Endothelial cell of umbilical vein (primary cell): ENCODE results near the gene RBM38. TPM values are rescaled to one million over a fixed set of nuclear protein-coding genes. Genes with fewer than 3 reads are reported as not detected.

ENCODE experiments used
- BruUV-seq: library from RNA; stranded (reverse); fragments of 400-500 nt; replicated peaks from 2 replicates; lab custom pipeline; 2021; lab: Mats Ljungman, UMichigan
- CTCF ChIA-PET: fragments of 300-600, 350-600 bp; sonication (Branson Sonifier 250); formaldehyde crosslinking; loops from one replicate; lab custom pipeline; 2021; ENCODE audit warnings: antibody characterized with exemption, inconsistent platforms; lab: Charles Lee
- POLR2A ChIA-PET: fragments of 300-600, 350-600 bp; sonication (Branson Sonifier 250); formaldehyde crosslinking; loops from one replicate; lab custom pipeline; 2021; ENCODE audit warnings: antibody characterized with exemption, inconsistent platforms; lab: Charles Lee
- DNase-seq: peaks from one replicate; pipeline ENCODE4 v3.0.0-alpha.2; 2011; ENCODE audit warnings: low read depth, low spot score
- FAIRE-seq: peaks from 2 replicates; lab custom pipeline; 2011; peaks lifted over from hg19 to GRCh38; lab: Jason Lieb, UNC
- H2AFZ ChIP-seq: 2 replicates; pipeline ENCODE4 v1.6.0; 2012; ENCODE audit warnings: low read depth, low read length, control low read depth, inconsistent platforms
- H3K27ac ChIP-seq: 2 replicates; pipeline ENCODE4 v1.5.1; 2011; ENCODE audit warnings: low read depth, mild to moderate bottlenecking, control low read depth, low read length, moderate library complexity; ENCODE audit not compliant: insufficient read depth
- H3K27me3 ChIP-seq, 2 experiments: 2 replicates each; pipeline versions ENCODE4 v1.6.0 to v1.6.1; 2011; ENCODE audit warnings: low read length in 2 of 2, mixed read lengths in 1 of 2; ENCODE audit not compliant: control insufficient read depth in 2 of 2, insufficient read depth in 2 of 2
- H3K36me3 ChIP-seq, 2 experiments: 2 replicates in 1 of 2; 3 replicates in 1 of 2; pipeline ENCODE4 v1.5.1; 2011; ENCODE audit warnings: low read length in 2 of 2, mild to moderate bottlenecking in 1 of 2, moderate library complexity in 1 of 2; ENCODE audit not compliant: control insufficient read depth in 2 of 2, insufficient read depth in 2 of 2; ENCODE audit errors: extremely low read depth in 1 of 2
- H3K4me1 ChIP-seq: 3 replicates; pipeline ENCODE4 v1.5.1; 2011; ENCODE audit warnings: mild to moderate bottlenecking, low read length; ENCODE audit not compliant: control insufficient read depth, insufficient read depth; ENCODE audit errors: extremely low read depth
- H3K4me2 ChIP-seq: 2 replicates; pipeline ENCODE4 v1.6.1; 2011; ENCODE audit warnings: low read length, control low read depth, mixed read lengths; ENCODE audit not compliant: insufficient read depth
- H3K4me3 ChIP-seq, 3 experiments: fragments of 200-600 bp in 1 of 3; sonication (generic), shearing (Covaris generic) in 1 of 3; replicated peaks in 1 of 3; 2 replicates each; pipeline ENCODE4 v1.5.1; 2011 to 2016; ENCODE audit warnings: control low read depth in 3 of 3, low read length in 3 of 3, mild to moderate bottlenecking in 2 of 3, inconsistent platforms in 1 of 3, low read depth in 1 of 3, moderate library complexity in 1 of 3; ENCODE audit not compliant: insufficient read depth in 1 of 3
- H3K79me2 ChIP-seq: 2 replicates; pipeline ENCODE4 v1.6.0; 2012; ENCODE audit warnings: low read length, inconsistent platforms; ENCODE audit not compliant: control insufficient read depth, insufficient read depth
- H3K9ac ChIP-seq: replicated peaks from 2 replicates; pipeline ENCODE3; 2011; ENCODE audit warnings: low read length, control low read depth; ENCODE audit not compliant: insufficient read depth; ENCODE audit errors: extremely low read depth
- H3K9me1 ChIP-seq: replicated peaks from 3 replicates; pipeline ENCODE4 v1.6.0; 2011; ENCODE audit warnings: mild to moderate bottlenecking, low read length; ENCODE audit not compliant: control insufficient read depth, insufficient read depth; ENCODE audit errors: extremely low read depth
- H3K9me3 ChIP-seq: replicated peaks from 2 replicates; pipeline ENCODE4 v1.5.1; 2012; ENCODE audit warnings: low read length, inconsistent platforms; ENCODE audit not compliant: control insufficient read depth, insufficient read depth
- H4K20me1 ChIP-seq: replicated peaks from 2 replicates; pipeline ENCODE3; 2011; ENCODE audit warnings: mild to moderate bottlenecking, low read length; ENCODE audit not compliant: control insufficient read depth, insufficient read depth; ENCODE audit errors: extremely low read depth
- CTCF ChIP-seq, 2 donors: IDR thresholded peaks; 1 replicate in 1 of 2; 2 replicates in 1 of 2; pipeline ENCODE4 v1.5.1; 2011; ENCODE audit warnings: low read length in 2 of 2, mild to moderate bottlenecking in 2 of 2, moderate library complexity in 2 of 2, control low read depth in 1 of 2, inconsistent platforms in 1 of 2, low read depth in 1 of 2; ENCODE audit not compliant: insufficient read depth in 1 of 2; ENCODE audit errors: extremely low read depth in 1 of 2
- EZH2 ChIP-seq: IDR thresholded peaks from 2 replicates; pipeline ENCODE4 v1.6.1; 2012; ENCODE audit warnings: borderline replicate concordance, low read depth, mild to moderate bottlenecking, moderate library complexity, low read length, inconsistent platforms; ENCODE audit not compliant: severe bottlenecking
- FOS ChIP-seq: IDR thresholded peaks from 2 replicates; pipeline ENCODE4 v1.6.1; 2011; ENCODE audit warnings: mild to moderate bottlenecking, low read length, moderate library complexity, borderline replicate concordance; ENCODE audit not compliant: insufficient read depth
- GATA2 ChIP-seq: IDR thresholded peaks from 2 replicates; pipeline ENCODE4 v1.7.0; 2011; ENCODE audit warnings: low read depth, mild to moderate bottlenecking, moderate library complexity, mixed read lengths, low read length; ENCODE audit not compliant: insufficient read length, insufficient read depth
- JUN ChIP-seq: IDR thresholded peaks from 2 replicates; pipeline ENCODE4 v1.6.1; 2011; ENCODE audit warnings: borderline replicate concordance, low read depth; ENCODE audit not compliant: insufficient read length, insufficient read depth
- MAX ChIP-seq: IDR thresholded peaks from 2 replicates; pipeline ENCODE4 v1.6.1; 2011; ENCODE audit not compliant: insufficient read depth, insufficient read length
- MYC ChIP-seq: IDR thresholded peaks from one replicate; pipeline ENCODE4 v1.6.1; 2011; ENCODE audit warnings: mild to moderate bottlenecking, low read depth, low read length
- POLR2A ChIP-seq: IDR thresholded peaks from 2 replicates; pipeline ENCODE4 v1.6.1; 2012; ENCODE audit warnings: low read depth, mild to moderate bottlenecking, control low read depth, low read length
- POLR2AphosphoS5 ChIP-seq: IDR thresholded peaks from 2 replicates; pipeline ENCODE4 v1.6.1; 2012; ENCODE audit warnings: low read depth, mild to moderate bottlenecking, control low read depth, low read length, moderate library complexity; ENCODE audit not compliant: insufficient read depth
- dilution Hi-C: fragments of 300-500 bp; cut with MboI; formaldehyde crosslinking; loops from one replicate; pipeline ENCODE4 v1.15.0; 2019; ENCODE audit warnings: low sequenced_read_pairs; ENCODE audit not compliant: extremely low pct_ligation_motif_present
- intact Hi-C: fragments of 100-400 bp; cut with micrococcal nuclease; formaldehyde crosslinking; loops from one replicate; pipeline ENCODE4 v1.10.0; 2022
- polyA plus RNA-seq, 4 experiments: library from polyadenylated mRNA; depleted of rRNA in 3 of 4; stranded (reverse) in 3 of 4; unstranded in 1 of 4; fragments of >200 nt; gene quantifications; 2 replicates each; pipeline versions ENCODE4 v1.2.1 to v1.2.3, GENCODE V29; 2011 to 2012; ENCODE audit warnings: missing spikeins in 1 of 4
- total RNA-seq: library from RNA; stranded (reverse); gene quantifications from 2 replicates; pipeline ENCODE4 v1.2.3, GENCODE V29; 2021

RBM38 gene
- total and polyA plus RNA-seq, 2 donors (not counting 3 experiments of a cell fraction or from before 2014, with no cell fraction given), result 22.1 to 37.4 TPM

DNA sequence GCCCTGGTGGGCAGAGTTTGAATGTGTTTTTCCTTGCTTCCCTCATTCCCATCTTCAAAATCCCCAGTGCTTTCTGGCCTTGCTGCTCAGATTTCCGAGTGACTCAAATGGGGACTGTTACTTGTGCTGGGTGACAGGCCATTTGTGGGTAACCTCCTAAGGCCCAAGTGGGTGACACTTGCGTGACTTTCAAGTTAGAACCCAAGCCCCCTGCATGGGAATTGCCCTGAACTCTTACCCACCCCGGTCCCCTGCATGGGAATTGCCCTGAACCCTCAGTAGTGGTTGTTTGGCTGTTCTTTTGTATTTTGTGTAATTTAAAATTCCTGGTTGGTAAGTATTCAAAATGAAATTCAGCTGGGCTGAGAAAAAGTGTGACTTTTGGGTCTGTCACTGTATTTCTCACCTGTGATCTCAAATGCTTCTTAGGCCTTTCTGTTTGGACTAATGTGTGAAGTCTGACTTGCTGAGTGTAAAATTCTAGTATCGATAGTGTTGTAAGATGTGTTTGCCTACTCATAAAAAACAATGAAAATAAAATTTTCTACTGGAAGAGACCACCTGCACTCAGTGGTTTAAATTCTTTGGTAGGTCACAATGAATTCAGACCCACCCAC lies 12.4 kb upstream of the RBM38 start:
- H3K27ac ChIP-seq, result no peak overlapping the region
- H3K79me2 ChIP-seq, result no peaks in the 10 kb centered on the region
- no peaks in the 10 kb centered on the region for H3K4me1 ChIP-seq
- H3K36me3 ChIP-seq, result peaks cover 9 to 28% of the 10 kb centered on the region in 2 experiments
- no peaks in the 10 kb centered on the region for H3K9me1 ChIP-seq
- no peaks in the 10 kb centered on the region for H4K20me1 ChIP-seq
- ChIA-PET POLR2A (no interaction called here), CTCF (interaction anchor here (0.7 to 7.3 kb wide), 4 partner anchors 12 to 120 kb away, joined by 3 to 86 read pairs (median 9); partner anchors contain the start of gene RBM38)
- FAIRE-seq, result no peak
- H3K9me3 ChIP-seq, result no peaks in the 10 kb centered on the region
- no peak overlapping the region for H2AFZ ChIP-seq
- intact Hi-C loops, result no loop called here
- H3K4me3 ChIP-seq, result no peak overlapping the region
- no peak overlapping the region for H3K4me2 ChIP-seq
- TF ChIP-seq MAX (no peak), POLR2A (no peak), EZH2 (no peak), FOS (no peak), GATA2 (no peak)
- H3K27me3 ChIP-seq, result no peaks in the 10 kb centered on the region
- dilution Hi-C loops, result no loop called here
- H3K9ac ChIP-seq, result no peak overlapping the region
- no peak for DNase-seq
- no TSS peak for BruUV-seq

GRCh38 chr20:57379263-57379647 lies 11.9 kb upstream of the RBM38 start:
- no peaks in the 10 kb centered on the region for H3K9me1 ChIP-seq
- H3K4me1 ChIP-seq, result no peaks in the 10 kb centered on the region
- H3K79me2 ChIP-seq, result no peaks in the 10 kb centered on the region
- H3K27me3 ChIP-seq, result no peaks in the 10 kb centered on the region
- intact Hi-C loops, result no loop called here
- ChIA-PET CTCF (interaction anchor here (0.7 to 7.3 kb wide), 6 partner anchors 12 to 120 kb away, joined by 3 to 86 read pairs (median 4); partner anchors contain the start of gene RBM38), POLR2A (no interaction called here)
- TF ChIP-seq GATA2 (no peak), MYC (no peak), MAX (no peak), JUN (no peak), POLR2AphosphoS5 (no peak), EZH2 (no peak), FOS (no peak), POLR2A (no peak), CTCF (IDR thresholded peaks at IDR 0.05; ENCODE audit: extremely low read depth in 1 of 2, insufficient read depth in 1 of 2, low read depth in 1 of 2, low read length in 2 of 2) (no peak)
- no peak overlapping the region for H3K27ac ChIP-seq
- H3K4me2 ChIP-seq, result no peak overlapping the region
- no peak overlapping the region for H2AFZ ChIP-seq
- no peaks in the 10 kb centered on the region for H3K9me3 ChIP-seq
- DNase-seq (no peak), FAIRE-seq (no peak)
- no peak overlapping the region for H3K4me3 ChIP-seq
- dilution Hi-C loops, result no loop called here
- no TSS peak for BruUV-seq
- no peak overlapping the region for H3K9ac ChIP-seq
- H4K20me1 ChIP-seq, result no peaks in the 10 kb centered on the region
- H3K36me3 ChIP-seq, result peaks cover 7 to 26% of the 10 kb centered on the region in 2 experiments
